ENCODE measurements around the gene DPYSL4. TPM values are rescaled to one million over a fixed set of nuclear protein-coding genes. Genes with fewer than 3 reads are reported as not detected.

DPYSL4 gene
- total RNA-seq, 5 donors from 2014 or later (not counting 1 experiment from before 2014, with no cell fraction given) = 0.66 to 3.9 (median 3.2) TPM

DNA sequence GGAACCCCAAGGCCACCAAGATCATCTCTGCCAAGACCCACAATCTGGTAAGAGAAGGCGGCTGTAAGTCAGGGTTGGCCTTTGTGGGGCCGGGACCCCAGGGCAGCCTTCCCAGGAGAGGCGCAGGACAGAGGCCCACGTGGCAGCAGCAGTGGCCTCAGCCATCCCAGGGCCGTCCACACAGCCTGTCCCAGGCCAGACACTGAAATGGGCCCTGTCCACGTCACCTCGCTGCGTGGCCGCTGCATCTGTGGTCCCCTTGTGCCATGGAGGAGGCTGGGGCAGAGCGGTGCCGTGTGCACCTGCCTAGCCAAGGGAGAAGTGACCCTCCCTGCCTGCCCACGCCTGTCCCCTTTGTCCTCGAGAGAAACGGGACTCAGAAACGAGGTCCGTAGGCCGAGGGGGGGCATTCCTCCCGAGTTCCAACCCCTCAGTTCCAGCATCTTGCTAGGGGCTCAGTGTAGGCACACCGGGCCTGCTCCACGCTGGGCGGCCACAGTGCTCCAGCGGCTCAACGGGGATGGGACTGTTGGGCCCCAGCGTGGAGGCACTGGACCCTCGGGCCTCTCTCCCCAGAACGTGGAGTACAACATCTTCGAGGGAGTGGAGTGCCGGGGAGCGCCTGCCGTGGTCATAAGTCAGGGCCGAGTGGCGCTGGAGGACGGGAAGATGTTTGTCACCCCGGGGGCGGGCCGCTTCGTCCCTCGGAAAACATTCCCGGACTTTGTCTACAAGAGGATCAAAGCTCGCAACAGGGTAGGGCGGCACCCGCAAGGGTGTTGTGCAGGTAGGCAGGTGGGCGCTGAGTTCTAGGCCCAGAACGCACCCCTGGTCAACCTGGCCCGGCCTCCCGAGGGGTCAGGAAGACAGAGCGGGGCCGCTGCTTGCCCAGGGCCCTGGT, 15.6 kb downstream of the DPYSL4 start:
- Histone ChIP-seq H3K4me3 (ENCODE audit: control insufficient read depth in 1 of 2, extremely low read depth in 1 of 2, low read length in 1 of 2) (no peak overlapping the region), H3K27ac (ENCODE audit: low read length) (no peak overlapping the region), H3K27me3 (replicated peaks in 1 of 2; ENCODE audit: control insufficient read depth in 2 of 2, extremely low read depth in 1 of 2, insufficient read depth in 2 of 2, low read length in 1 of 2) (peaks cover 0 to 13% of the 10 kb centered on the region in 2 experiments), H3K9me3 (no peaks in the 10 kb centered on the region), H3K4me1 (ENCODE audit: control insufficient read depth in 1 of 2, extremely low read depth in 1 of 2, insufficient read depth in 2 of 2, low read length in 2 of 2) (no peaks in the 10 kb centered on the region), H3K36me3 (ENCODE audit: control insufficient read depth in 2 of 2, extremely low read depth in 1 of 2, insufficient read depth in 1 of 2, low read length in 1 of 2) (no peaks in the 10 kb centered on the region)
- Mint-ChIP-seq H3K9me3 (no peaks in the 10 kb centered on the region), H3K36me3 (no peaks in the 10 kb centered on the region), H3K4me3 (no peak overlapping the region), H3K27ac (no peak overlapping the region), H3K27me3 (no peaks in the 10 kb centered on the region), H3K4me1 (no peaks in the 10 kb centered on the region)
- ChIA-PET CTCF (no interaction called here), POLR2A (no interaction called here)
- WGBS (ENCODE audit: insufficient coverage) = 85% methylated on average over 42 of the region's 48 CpGs
- ATAC-seq (replicated peaks in 1 of 4) (no peak), DNase-seq (no peak)

DNA sequence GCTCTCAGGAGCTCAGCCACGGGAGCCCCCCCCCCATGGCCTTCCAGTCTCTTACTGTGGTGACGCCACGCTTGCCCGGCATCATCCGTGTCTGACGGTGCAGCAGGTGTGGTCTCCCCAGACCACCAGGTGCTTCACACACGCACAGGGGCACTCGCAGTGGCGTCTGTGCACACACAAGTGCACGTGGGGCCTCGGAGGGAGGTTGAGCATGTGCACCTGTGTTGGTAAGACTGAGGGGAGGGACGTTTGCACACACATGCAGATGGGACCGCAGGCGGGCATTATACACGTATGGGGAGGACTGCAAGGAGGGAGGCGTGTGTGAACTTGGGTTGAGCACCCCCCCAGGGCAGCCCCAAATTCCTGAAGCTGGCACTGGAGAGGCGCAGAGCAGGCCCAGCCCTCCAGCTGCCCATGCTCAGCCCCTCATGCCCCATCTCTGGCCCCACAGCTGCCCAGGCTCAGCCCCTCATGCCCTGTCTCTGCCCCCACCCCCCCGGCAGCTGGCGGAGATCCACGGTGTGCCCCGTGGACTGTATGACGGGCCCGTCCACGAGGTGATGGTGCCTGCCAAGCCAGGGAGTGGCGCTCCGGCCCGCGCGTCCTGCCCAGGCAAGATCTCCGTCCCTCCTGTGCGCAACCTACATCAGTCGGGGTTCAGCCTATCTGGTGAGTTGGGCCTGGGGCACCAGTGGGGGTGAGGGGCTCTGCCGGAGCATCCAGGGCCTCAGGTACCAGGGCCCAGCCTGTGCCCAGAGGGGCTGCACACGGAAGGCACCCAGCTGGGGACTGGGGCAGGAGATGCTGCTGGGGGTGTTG, 16.7 kb downstream of the DPYSL4 start:
- H3K9me3 Mint-ChIP-seq = no peaks in the 10 kb centered on the region
- DNase-seq = no peak
- no peak overlapping the region for H3K4me3 ChIP-seq (ENCODE audit: control insufficient read depth in 1 of 2, extremely low read depth in 1 of 2, low read length in 1 of 2)
- H3K36me3 ChIP-seq (ENCODE audit: control insufficient read depth in 2 of 2, extremely low read depth in 1 of 2, insufficient read depth in 1 of 2, low read length in 1 of 2) = peaks cover 0 to 1% of the 10 kb centered on the region in 2 donors
- ATAC-seq (replicated peaks in 1 of 4) = no peak
- H3K4me1 ChIP-seq (ENCODE audit: control insufficient read depth in 1 of 2, extremely low read depth in 1 of 2, insufficient read depth in 2 of 2, low read length in 2 of 2) = no peaks in the 10 kb centered on the region
- peaks cover 0 to 8% of the 10 kb centered on the region in 2 experiments for H3K27me3 ChIP-seq (replicated peaks in 1 of 2; ENCODE audit: control insufficient read depth in 2 of 2, extremely low read depth in 1 of 2, insufficient read depth in 2 of 2, low read length in 1 of 2)
- no peaks in the 10 kb centered on the region for H3K9me3 ChIP-seq
- POLR2A ChIA-PET = no interaction called here
- H3K27me3 Mint-ChIP-seq = no peaks in the 10 kb centered on the region
- H3K36me3 Mint-ChIP-seq = no peaks in the 10 kb centered on the region
- H3K27ac Mint-ChIP-seq = no peak overlapping the region
- no peak overlapping the region for H3K27ac ChIP-seq (ENCODE audit: low read length)
- no peaks in the 10 kb centered on the region for H3K4me1 Mint-ChIP-seq
- H3K4me3 Mint-ChIP-seq = no peak overlapping the region
- WGBS (ENCODE audit: insufficient coverage) = 81% methylated on average over 29 of the region's 34 CpGs
- CTCF ChIA-PET = no interaction called here

DNA sequence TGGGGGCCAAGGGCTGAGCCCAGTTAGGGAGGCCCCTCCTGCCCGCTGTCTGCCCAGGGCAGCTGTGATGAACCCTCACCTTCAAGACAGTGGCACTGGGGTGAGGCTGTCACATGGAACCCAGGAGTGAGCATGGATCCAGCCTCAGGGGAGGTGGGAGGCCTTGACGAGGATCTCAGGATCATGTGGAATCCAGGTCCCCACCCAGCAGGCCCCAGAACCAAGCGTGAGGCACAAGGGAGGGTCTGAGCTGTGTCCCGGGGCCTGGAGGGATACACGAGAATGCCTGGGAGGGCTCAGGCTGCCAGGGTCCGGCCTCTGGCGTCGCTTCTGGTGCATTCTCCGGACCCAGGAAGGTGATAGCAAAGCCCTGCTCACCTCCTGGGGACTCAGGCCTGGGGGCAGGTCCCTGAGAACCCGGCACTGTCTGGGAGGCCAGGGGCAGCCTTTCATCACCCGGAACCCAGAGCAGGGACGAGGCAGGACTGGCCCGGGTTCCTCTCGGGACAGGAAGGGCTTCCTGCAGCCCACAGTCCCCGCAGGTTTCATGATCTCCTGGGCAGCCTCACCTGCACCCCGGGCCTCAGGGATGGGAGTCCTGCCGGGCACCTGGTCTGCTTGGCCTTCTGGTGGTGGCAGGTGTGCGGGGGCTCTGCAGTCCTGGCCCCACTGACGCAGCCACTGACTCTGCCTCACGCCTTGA, 17.5 kb downstream of the DPYSL4 start:
- H3K36me3 ChIP-seq (ENCODE audit: control insufficient read depth in 2 of 2, extremely low read depth in 1 of 2, insufficient read depth in 1 of 2, low read length in 1 of 2) = peaks cover 0 to 5% of the 10 kb centered on the region in 2 donors
- no peak for ATAC-seq (replicated peaks in 1 of 4)
- DNase-seq = no peak
- 80% methylated on average over 19 of the region's 20 CpGs for WGBS (ENCODE audit: insufficient coverage)
- no peaks in the 10 kb centered on the region for H3K9me3 ChIP-seq
- H3K9me3 Mint-ChIP-seq = no peaks in the 10 kb centered on the region
- no peak overlapping the region for H3K4me3 ChIP-seq (ENCODE audit: control insufficient read depth in 1 of 2, extremely low read depth in 1 of 2, low read length in 1 of 2)
- no peak overlapping the region for H3K27ac Mint-ChIP-seq
- H3K4me1 Mint-ChIP-seq = no peaks in the 10 kb centered on the region
- ChIA-PET CTCF (no interaction called here), POLR2A (no interaction called here)
- H3K27ac ChIP-seq (ENCODE audit: low read length) = no peak overlapping the region
- no peak overlapping the region for H3K4me3 Mint-ChIP-seq
- peaks cover 0 to 2% of the 10 kb centered on the region in 2 experiments for H3K27me3 ChIP-seq (replicated peaks in 1 of 2; ENCODE audit: control insufficient read depth in 2 of 2, extremely low read depth in 1 of 2, insufficient read depth in 2 of 2, low read length in 1 of 2)
- H3K27me3 Mint-ChIP-seq = no peaks in the 10 kb centered on the region
- no peaks in the 10 kb centered on the region for H3K4me1 ChIP-seq (ENCODE audit: control insufficient read depth in 1 of 2, extremely low read depth in 1 of 2, insufficient read depth in 2 of 2, low read length in 2 of 2)
- no peaks in the 10 kb centered on the region for H3K36me3 Mint-ChIP-seq

DNA sequence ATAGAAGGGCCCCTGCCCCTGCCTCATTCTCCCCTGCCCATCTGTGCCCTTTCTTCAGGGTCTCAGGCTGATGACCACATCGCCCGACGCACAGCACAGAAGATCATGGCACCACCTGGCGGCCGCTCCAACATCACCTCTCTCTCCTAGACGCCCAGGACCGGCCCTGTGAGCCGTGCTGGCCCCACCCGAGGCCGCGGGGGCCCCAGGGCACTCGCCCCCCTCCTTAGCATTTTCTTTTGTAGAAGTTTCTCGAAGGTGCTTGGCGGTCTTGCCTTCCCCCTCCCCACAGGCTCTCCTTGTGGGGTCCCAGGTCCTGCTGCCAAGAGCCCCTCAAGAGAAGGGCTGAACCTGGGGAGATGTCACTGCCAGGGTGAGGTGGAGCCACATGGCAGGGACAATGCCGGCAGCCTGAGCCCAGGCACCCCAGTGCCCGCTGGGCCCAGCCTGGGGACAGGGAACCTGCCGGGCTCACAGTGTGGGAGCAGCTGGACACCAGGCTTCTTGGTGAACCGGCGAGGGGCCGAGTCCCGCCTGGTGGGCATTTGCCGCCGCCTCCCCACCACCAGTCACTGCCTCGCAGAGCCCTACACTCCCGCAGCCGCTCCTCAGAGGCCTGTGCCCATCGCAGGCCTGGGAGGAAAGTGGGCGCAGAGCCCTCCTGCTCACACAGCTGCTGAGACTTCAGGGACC, 18.2 kb downstream of the DPYSL4 start:
- no peaks in the 10 kb centered on the region for H3K9me3 Mint-ChIP-seq
- no peaks in the 10 kb centered on the region for H3K4me1 Mint-ChIP-seq
- WGBS (ENCODE audit: insufficient coverage) = 95% methylated on average over 15 of the region's 28 CpGs
- ATAC-seq (replicated peaks in 1 of 4) (no peak), DNase-seq (no peak)
- no peak overlapping the region for H3K27ac Mint-ChIP-seq
- H3K4me3 Mint-ChIP-seq = no peak overlapping the region
- Histone ChIP-seq H3K4me3 (ENCODE audit: control insufficient read depth in 1 of 2, extremely low read depth in 1 of 2, low read length in 1 of 2) (no peak overlapping the region), H3K36me3 (ENCODE audit: control insufficient read depth in 2 of 2, extremely low read depth in 1 of 2, insufficient read depth in 1 of 2, low read length in 1 of 2) (peaks cover 0 to 5% of the 10 kb centered on the region in 2 donors), H3K27me3 (replicated peaks in 1 of 2; ENCODE audit: control insufficient read depth in 2 of 2, extremely low read depth in 1 of 2, insufficient read depth in 2 of 2, low read length in 1 of 2) (no peaks in the 10 kb centered on the region), H3K4me1 (ENCODE audit: control insufficient read depth in 1 of 2, extremely low read depth in 1 of 2, insufficient read depth in 2 of 2, low read length in 2 of 2) (no peaks in the 10 kb centered on the region), H3K9me3 (no peaks in the 10 kb centered on the region), H3K27ac (ENCODE audit: low read length) (no peak overlapping the region)
- ChIA-PET CTCF (no interaction called here), POLR2A (interaction anchor here in 1 of 2 donors (0.6 kb wide), 1 partner anchor 114 kb away, joined by 4 read pairs; no protein-coding TSS in a partner anchor)
- H3K27me3 Mint-ChIP-seq = no peaks in the 10 kb centered on the region
- no peaks in the 10 kb centered on the region for H3K36me3 Mint-ChIP-seq

DNA sequence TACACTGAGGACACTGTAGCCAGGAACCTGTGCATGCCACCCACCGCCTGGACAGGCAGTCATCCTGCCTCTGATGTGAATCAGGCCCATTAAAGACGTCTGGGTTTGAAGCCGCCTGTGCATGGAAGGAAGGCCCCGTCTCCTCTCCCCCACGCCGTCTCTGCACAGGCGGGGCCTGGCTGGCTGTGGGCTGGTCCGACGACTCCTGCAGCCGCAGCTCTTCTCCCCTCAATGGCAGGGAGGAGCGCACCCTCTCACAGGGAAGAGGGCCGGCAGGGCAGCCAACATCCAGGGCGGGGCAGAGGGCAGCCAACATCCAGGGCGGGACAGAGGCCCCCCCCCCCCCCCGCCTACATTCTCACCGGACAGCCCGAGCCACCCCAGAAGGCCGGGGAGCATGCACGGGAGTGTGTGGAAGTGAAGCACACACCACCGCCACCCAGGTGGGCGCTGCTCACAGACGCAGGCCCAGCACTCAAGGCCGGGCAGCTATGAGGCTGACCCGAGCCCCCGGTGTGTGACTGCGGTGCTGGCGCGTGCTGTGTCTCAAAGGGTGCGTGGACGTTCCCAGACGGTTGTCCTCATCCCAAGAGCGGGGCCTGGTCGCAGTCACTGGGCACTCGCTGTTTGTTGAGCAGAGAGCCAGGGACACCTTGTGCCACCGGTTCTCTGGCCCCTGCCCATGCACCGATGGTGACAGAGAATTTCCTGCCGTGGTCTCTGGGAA, 19.1 kb downstream of the DPYSL4 start:
- Histone ChIP-seq H3K9me3 (no peaks in the 10 kb centered on the region), H3K27ac (ENCODE audit: low read length) (no peak overlapping the region), H3K36me3 (ENCODE audit: control insufficient read depth in 2 of 2, extremely low read depth in 1 of 2, insufficient read depth in 1 of 2, low read length in 1 of 2) (peaks cover 0 to 5% of the 10 kb centered on the region in 2 donors), H3K27me3 (replicated peaks in 1 of 2; ENCODE audit: control insufficient read depth in 2 of 2, extremely low read depth in 1 of 2, insufficient read depth in 2 of 2, low read length in 1 of 2) (no peaks in the 10 kb centered on the region), H3K4me1 (ENCODE audit: control insufficient read depth in 1 of 2, extremely low read depth in 1 of 2, insufficient read depth in 2 of 2, low read length in 2 of 2) (no peaks in the 10 kb centered on the region), H3K4me3 (ENCODE audit: control insufficient read depth in 1 of 2, extremely low read depth in 1 of 2, low read length in 1 of 2) (no peak overlapping the region)
- DNase-seq = no peak
- Mint-ChIP-seq H3K9me3 (no peaks in the 10 kb centered on the region), H3K4me1 (no peaks in the 10 kb centered on the region), H3K36me3 (no peaks in the 10 kb centered on the region), H3K27me3 (no peaks in the 10 kb centered on the region), H3K27ac (no peak overlapping the region), H3K4me3 (no peak overlapping the region)
- WGBS (ENCODE audit: insufficient coverage) = 82% methylated on average over 25 of the region's 37 CpGs
- ATAC-seq (replicated peaks in 1 of 4) = no peak
- ChIA-PET POLR2A (interaction anchor here in 1 of 2 donors (0.6 kb wide), 1 partner anchor 113 kb away, joined by 4 read pairs; no protein-coding TSS in a partner anchor), CTCF (no interaction called here)
